GM12878 (cell line): Measurements from ENCODE around the gene SASH1. TPM values are rescaled to one million over a fixed set of nuclear protein-coding genes. Genes with fewer than 3 reads are reported as not detected.

Experiments
- CBFB ChIP-seq: IDR thresholded peaks from 2 replicates; pipeline ENCODE4 v1.6.1; 2016; ENCODE audit warnings: antibody characterized with exemption, low read depth
- EP300 ChIP-seq, 2 experiments: fragments of 150-350 bp in 1 of 2; IDR thresholded peaks; 2 replicates each; pipeline ENCODE4 v1.6.1; 2011 to 2012; ENCODE audit warnings: low read depth in 2 of 2, low read length in 2 of 2, borderline replicate concordance in 1 of 2, improper control_type of control experiment in 1 of 2, inconsistent platforms in 1 of 2; ENCODE audit not compliant: control insufficient read depth in 1 of 2
- EZH2 ChIP-seq: IDR thresholded peaks from 2 replicates; pipeline ENCODE4 v1.6.1; 2012; ENCODE audit warnings: low read depth, mild to moderate bottlenecking, control low read depth, inconsistent platforms, low read length, borderline replicate concordance; ENCODE audit not compliant: control insufficient read depth
- MTA2 ChIP-seq: fragments of 450-650 bp; IDR thresholded peaks from 2 replicates; pipeline ENCODE4 v1.6.1; 2016; ENCODE audit warnings: low read depth, mild to moderate bottlenecking, moderate library complexity
- NR2C1 ChIP-seq: fragments of 450-650 bp; IDR thresholded peaks from 2 replicates; pipeline ENCODE4 v1.6.1; 2017; ENCODE audit warnings: antibody characterized with exemption, mild to moderate bottlenecking, moderate library complexity
- PAX5 ChIP-seq: IDR thresholded peaks from 2 replicates; pipeline ENCODE4 v1.6.1; 2011; ENCODE audit warnings: low read depth, low read length, borderline replicate concordance
- POU2F2 ChIP-seq: IDR thresholded peaks from 3 replicates; pipeline ENCODE4 v1.6.1; 2011; ENCODE audit warnings: low read depth, mild to moderate bottlenecking, low read length, borderline replicate concordance
- RB1 ChIP-seq: fragments of 450-650 bp; formaldehyde crosslinking; IDR thresholded peaks from 2 replicates; pipeline ENCODE4 v1.6.1; 2017; ENCODE audit warnings: mild to moderate bottlenecking, borderline replicate concordance
- RELA ChIP-seq: fragments of 450-650 bp; IDR thresholded peaks from 2 replicates; pipeline ENCODE4 v1.8.0; 2014; ENCODE audit warnings: borderline replicate concordance; ENCODE audit not compliant: partially characterized antibody
- SMAD1 ChIP-seq: fragments of 450-650 bp; IDR thresholded peaks from 2 replicates; pipeline ENCODE4 v1.6.1; 2018; ENCODE audit warnings: mild to moderate bottlenecking, low read depth; ENCODE audit not compliant: partially characterized antibody
- SREBF2 ChIP-seq: IDR thresholded peaks from 2 replicates; pipeline ENCODE4 v1.6.1; 2012; ENCODE audit warnings: mild to moderate bottlenecking, low read length
- SUZ12 ChIP-seq: fragments of 200-600 bp; sonication (generic); IDR thresholded peaks from one replicate; pipeline ENCODE4 v1.6.1; 2018; ENCODE audit warnings: antibody characterized with exemption, mild to moderate bottlenecking; ENCODE audit not compliant: unreplicated experiment
- polyA plus RNA-seq, 11 experiments: library from polyadenylated mRNA; depleted of rRNA in 4 of 11; unstranded in 6 of 11; stranded (reverse) in 5 of 11; fragments of >200 nt; fragmentation: Nextera tagmentation in 4 of 11; fragmentation: Illumina TruSeq in 1 of 11; extraction: Ambion mirVana in 4 of 11; extraction: Trizol in 1 of 11; gene quantifications; 1 replicate in 1 of 11; 2 replicates in 10 of 11; pipeline versions ENCODE4 v1.2.1 to v1.2.3, GENCODE V29; 2011 to 2016; ENCODE audit warnings: inconsistent platforms in 2 of 11, missing spikeins in 2 of 11, low read depth in 1 of 11
- total RNA-seq, 4 experiments: library from RNA; depleted of rRNA in 3 of 4; stranded (reverse); fragments of >200 nt in 3 of 4; fragmentation: Illumina TruSeq in 1 of 4; extraction: Trizol in 1 of 4; gene quantifications; 2 replicates each; pipeline versions ENCODE4 v1.2.1 to v1.2.3, GENCODE V29; 2013 to 2021
- TF ChIP-seq, protein P1 (sequence below): IDR thresholded peaks from 2 replicates; pipeline ENCODE4 v1.6.1; 2012; ENCODE audit warnings: low read length, inconsistent platforms
- TF ChIP-seq, protein P2 (sequence below): fragments of 450-650 bp; IDR thresholded peaks from 2 replicates; pipeline ENCODE4 v1.6.1; 2017; ENCODE audit warnings: low read depth, mild to moderate bottlenecking, moderate library complexity
- TF ChIP-seq, protein P3 (sequence below): fragments of 450-650 bp; IDR thresholded peaks from 2 replicates; pipeline ENCODE4 v1.6.1; 2017; ENCODE audit warnings: antibody characterized with exemption, mild to moderate bottlenecking, moderate library complexity
- TF ChIP-seq, protein P4 (sequence below): IDR thresholded peaks from 2 replicates; pipeline ENCODE4 v1.6.1; 2012; ENCODE audit warnings: low read depth, low read length, improper control_type of control experiment
- TF ChIP-seq, protein P5 (sequence below): IDR thresholded peaks from 2 replicates; pipeline ENCODE4 v1.6.1; 2011; ENCODE audit warnings: mild to moderate bottlenecking, low read depth, low read length, moderate library complexity; ENCODE audit not compliant: insufficient replicate concordance

SASH1 gene
- total and polyA plus RNA-seq, 10 of the 15 experiments (the other 5 are each of a cell fraction or from before 2014, with no cell fraction given), result 0.01 to 0.73 (median 0.14) TPM; not detected in 4

DNA sequence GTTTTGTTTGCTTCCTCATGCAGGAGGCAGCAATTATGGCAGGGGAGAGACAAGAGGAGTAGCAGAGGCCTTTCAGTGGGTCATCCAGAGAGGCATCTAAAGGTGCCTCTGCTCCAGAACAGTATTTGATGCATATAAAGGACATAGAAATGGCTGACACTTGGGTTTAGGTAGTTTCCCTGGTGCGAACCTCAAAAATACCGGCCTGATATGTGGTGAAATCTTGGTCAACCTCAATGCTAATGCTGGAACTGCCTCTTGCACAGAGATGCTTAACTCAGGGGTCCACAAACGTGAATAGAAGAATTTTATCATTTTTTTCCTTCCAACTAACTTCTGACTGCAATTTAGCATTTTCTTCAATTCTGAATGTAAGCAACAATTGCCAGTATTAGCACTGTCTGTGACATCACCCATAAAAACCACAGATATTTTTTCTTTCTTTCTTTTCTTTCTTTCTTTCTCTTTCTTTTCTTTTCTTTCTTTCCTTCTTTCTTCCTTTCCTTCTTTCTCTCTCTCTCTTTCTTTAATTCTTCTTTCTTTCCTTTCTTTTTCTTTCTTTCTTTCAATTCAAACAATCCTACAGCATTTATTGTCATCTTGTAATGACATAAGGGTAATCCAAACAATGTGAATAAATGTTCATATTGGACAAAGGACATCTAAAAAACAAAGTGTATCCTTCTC, 224.2 kb downstream of the SASH1 start (continued):
- TF ChIP-seq, protein P1, sequence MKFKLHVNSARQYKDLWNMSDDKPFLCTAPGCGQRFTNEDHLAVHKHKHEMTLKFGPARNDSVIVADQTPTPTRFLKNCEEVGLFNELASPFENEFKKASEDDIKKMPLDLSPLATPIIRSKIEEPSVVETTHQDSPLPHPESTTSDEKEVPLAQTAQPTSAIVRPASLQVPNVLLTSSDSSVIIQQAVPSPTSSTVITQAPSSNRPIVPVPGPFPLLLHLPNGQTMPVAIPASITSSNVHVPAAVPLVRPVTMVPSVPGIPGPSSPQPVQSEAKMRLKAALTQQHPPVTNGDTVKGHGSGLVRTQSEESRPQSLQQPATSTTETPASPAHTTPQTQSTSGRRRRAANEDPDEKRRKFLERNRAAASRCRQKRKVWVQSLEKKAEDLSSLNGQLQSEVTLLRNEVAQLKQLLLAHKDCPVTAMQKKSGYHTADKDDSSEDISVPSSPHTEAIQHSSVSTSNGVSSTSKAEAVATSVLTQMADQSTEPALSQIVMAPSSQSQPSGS, result peak; percentile 37; the same call in 1 of the 2 replicates
- TF ChIP-seq NR2C1, result no peak
- TF ChIP-seq, protein P2, sequence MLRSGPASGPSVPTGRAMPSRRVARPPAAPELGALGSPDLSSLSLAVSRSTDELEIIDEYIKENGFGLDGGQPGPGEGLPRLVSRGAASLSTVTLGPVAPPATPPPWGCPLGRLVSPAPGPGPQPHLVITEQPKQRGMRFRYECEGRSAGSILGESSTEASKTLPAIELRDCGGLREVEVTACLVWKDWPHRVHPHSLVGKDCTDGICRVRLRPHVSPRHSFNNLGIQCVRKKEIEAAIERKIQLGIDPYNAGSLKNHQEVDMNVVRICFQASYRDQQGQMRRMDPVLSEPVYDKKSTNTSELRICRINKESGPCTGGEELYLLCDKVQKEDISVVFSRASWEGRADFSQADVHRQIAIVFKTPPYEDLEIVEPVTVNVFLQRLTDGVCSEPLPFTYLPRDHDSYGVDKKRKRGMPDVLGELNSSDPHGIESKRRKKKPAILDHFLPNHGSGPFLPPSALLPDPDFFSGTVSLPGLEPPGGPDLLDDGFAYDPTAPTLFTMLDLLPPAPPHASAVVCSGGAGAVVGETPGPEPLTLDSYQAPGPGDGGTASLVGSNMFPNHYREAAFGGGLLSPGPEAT, result 0 out of 2 replicates have a peak, but pooled peaks have one; percentile 36
- TF ChIP-seq, protein P3, sequence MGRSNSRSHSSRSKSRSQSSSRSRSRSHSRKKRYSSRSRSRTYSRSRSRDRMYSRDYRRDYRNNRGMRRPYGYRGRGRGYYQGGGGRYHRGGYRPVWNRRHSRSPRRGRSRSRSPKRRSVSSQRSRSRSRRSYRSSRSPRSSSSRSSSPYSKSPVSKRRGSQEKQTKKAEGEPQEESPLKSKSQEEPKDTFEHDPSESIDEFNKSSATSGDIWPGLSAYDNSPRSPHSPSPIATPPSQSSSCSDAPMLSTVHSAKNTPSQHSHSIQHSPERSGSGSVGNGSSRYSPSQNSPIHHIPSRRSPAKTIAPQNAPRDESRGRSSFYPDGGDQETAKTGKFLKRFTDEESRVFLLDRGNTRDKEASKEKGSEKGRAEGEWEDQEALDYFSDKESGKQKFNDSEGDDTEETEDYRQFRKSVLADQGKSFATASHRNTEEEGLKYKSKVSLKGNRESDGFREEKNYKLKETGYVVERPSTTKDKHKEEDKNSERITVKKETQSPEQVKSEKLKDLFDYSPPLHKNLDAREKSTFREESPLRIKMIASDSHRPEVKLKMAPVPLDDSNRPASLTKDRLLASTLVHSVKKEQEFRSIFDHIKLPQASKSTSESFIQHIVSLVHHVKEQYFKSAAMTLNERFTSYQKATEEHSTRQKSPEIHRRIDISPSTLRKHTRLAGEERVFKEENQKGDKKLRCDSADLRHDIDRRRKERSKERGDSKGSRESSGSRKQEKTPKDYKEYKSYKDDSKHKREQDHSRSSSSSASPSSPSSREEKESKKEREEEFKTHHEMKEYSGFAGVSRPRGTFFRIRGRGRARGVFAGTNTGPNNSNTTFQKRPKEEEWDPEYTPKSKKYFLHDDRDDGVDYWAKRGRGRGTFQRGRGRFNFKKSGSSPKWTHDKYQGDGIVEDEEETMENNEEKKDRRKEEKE, result no peak
- no peak for TF ChIP-seq CBFB
- TF ChIP-seq, protein P4, sequence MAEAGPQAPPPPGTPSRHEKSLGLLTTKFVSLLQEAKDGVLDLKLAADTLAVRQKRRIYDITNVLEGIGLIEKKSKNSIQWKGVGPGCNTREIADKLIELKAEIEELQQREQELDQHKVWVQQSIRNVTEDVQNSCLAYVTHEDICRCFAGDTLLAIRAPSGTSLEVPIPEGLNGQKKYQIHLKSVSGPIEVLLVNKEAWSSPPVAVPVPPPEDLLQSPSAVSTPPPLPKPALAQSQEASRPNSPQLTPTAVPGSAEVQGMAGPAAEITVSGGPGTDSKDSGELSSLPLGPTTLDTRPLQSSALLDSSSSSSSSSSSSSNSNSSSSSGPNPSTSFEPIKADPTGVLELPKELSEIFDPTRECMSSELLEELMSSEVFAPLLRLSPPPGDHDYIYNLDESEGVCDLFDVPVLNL, result no peak
- 0 out of 2 replicates have a peak, but pooled peaks have one; percentile 18 for TF ChIP-seq PAX5
- no peak for TF ChIP-seq SUZ12
- TF ChIP-seq, protein P5, sequence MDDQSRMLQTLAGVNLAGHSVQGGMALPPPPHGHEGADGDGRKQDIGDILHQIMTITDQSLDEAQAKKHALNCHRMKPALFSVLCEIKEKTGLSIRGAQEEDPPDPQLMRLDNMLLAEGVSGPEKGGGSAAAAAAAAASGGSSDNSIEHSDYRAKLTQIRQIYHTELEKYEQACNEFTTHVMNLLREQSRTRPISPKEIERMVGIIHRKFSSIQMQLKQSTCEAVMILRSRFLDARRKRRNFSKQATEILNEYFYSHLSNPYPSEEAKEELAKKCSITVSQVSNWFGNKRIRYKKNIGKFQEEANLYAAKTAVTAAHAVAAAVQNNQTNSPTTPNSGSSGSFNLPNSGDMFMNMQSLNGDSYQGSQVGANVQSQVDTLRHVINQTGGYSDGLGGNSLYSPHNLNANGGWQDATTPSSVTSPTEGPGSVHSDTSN, result no peak
- 0 out of 4 replicates have a peak, but pooled peaks of 1 of the 2 experiments have one; percentile 18 for TF ChIP-seq EP300 (IDR thresholded peaks at IDR 0.05; ENCODE audit: borderline replicate concordance in 1 of 2, control insufficient read depth in 1 of 2, low read depth in 2 of 2, low read length in 2 of 2)
- TF ChIP-seq RELA, result no peak
- TF ChIP-seq SMAD1, result no peak
- TF ChIP-seq EZH2, result no peak
- no peak for TF ChIP-seq POU2F2
- TF ChIP-seq MTA2, result no peak; the same call in 1 of the 2 replicates
- no peak for TF ChIP-seq RB1
- no peak for TF ChIP-seq SREBF2
